GM18907 (cell line): ENCODE results near the gene ACSF2.
"Not testable (repeated sequence)": the region's sequence is repeated elsewhere in the genome, so short reads cannot be mapped to it uniquely, and the experiment has no call there.

Source experiments
- ATAC-seq: cut with Tn5 transposase; IDR thresholded peaks from one replicate; pipeline ENCODE4 v1.9.1; 2021; ENCODE audit warnings: mild to moderate bottlenecking, moderate library complexity; ENCODE audit not compliant: unreplicated experiment

The ACSF2 gene

GRCh38 chr17:50425682-50426471 lies at the start of gene ACSF2:
Gene ACSF2 (plus strand): TSS chr17:50426218. CDS start chr17:50426262, 44 bp downstream.
- ATAC-seq, result no peak

- ATAC-seq, result no peak
These were observed 46.5 kb upstream of the ACSF2 start for GRCh38 chr17:50379351-50380132.

GRCh38 chr17:50380369-50381259 lies 45.4 kb upstream of the ACSF2 start:
- ATAC-seq, result no peak

GRCh38 chr17:50381260-50381815 lies 44.7 kb upstream of the ACSF2 start:
- no peak for ATAC-seq

GRCh38 chr17:50381920-50382319 lies 44.1 kb upstream of the ACSF2 start:
- no peak for ATAC-seq

GRCh38 chr17:50382931-50383330 lies 43.1 kb upstream of the ACSF2 start:
- ATAC-seq, result no peak

- no peak for ATAC-seq
These were observed 39.5 kb upstream of the ACSF2 start for GRCh38 chr17:50386510-50386909.

- ATAC-seq, result no peak
These were observed 37.3 kb upstream of the ACSF2 start for GRCh38 chr17:50388728-50389127.

GRCh38 chr17:50389534-50389933 lies 36.5 kb upstream of the ACSF2 start:
- no peak for ATAC-seq

- ATAC-seq, result no peak
These were observed 33.4 kb upstream of the ACSF2 start for GRCh38 chr17:50392621-50393020.

GRCh38 chr17:50393700-50394099 lies 32.3 kb upstream of the ACSF2 start:
- no peak for ATAC-seq

GRCh38 chr17:50394711-50395110 lies 31.3 kb upstream of the ACSF2 start:
- no peak for ATAC-seq

- no peak for ATAC-seq
These were observed 29.5 kb upstream of the ACSF2 start for GRCh38 chr17:50396261-50397110.

- ATAC-seq, result peak; percentile 95
These were observed 28.7 kb upstream of the ACSF2 start, which contains the start of gene LRRC59 for GRCh38 chr17:50397111-50397918. Gene LRRC59 (minus strand): TSS chr17:50397523. CDS start chr17:50397317, 206 bp downstream.

- ATAC-seq, result no peak
These were observed 28.1 kb upstream of the ACSF2 start for GRCh38 chr17:50397919-50398285.

GRCh38 chr17:50398672-50399071 lies 27.3 kb upstream of the ACSF2 start:
- ATAC-seq, result not testable (repeated sequence)

- not testable (repeated sequence) for ATAC-seq
These were observed 26.4 kb upstream of the ACSF2 start for GRCh38 chr17:50399591-50399990.

GRCh38 chr17:50405351-50405750 lies 20.7 kb upstream of the ACSF2 start:
- ATAC-seq, result not testable (repeated sequence)

- no peak for ATAC-seq
These were observed 19.4 kb upstream of the ACSF2 start for GRCh38 chr17:50406578-50406977.
